H1 (cell line): Measurements from ENCODE around the gene TCN2. TPM values are rescaled to one million over a fixed set of nuclear protein-coding genes. Genes with fewer than 3 reads are reported as not detected.

Experiments used
- BACH1 ChIP-seq: IDR thresholded peaks from 2 replicates; pipeline ENCODE4 v1.6.1; 2012; ENCODE audit warnings: low read length, improper control_type of control experiment
- BCL11A ChIP-seq, 2 experiments: IDR thresholded peaks; one replicate each; pipeline ENCODE4 v1.6.1; 2011; ENCODE audit warnings: low read depth in 2 of 2, low read length in 2 of 2, mild to moderate bottlenecking in 2 of 2
- BRCA1 ChIP-seq: IDR thresholded peaks from 2 replicates; pipeline ENCODE4 v1.6.1; 2012; ENCODE audit warnings: low read depth, low read length, improper control_type of control experiment
- CBX5 ChIP-seq: fragments of 300-800, 300-1000 bp; sonication (generic); IDR thresholded peaks from 2 replicates; pipeline ENCODE4 v1.7.1; 2016; ENCODE audit warnings: antibody characterized with exemption, low read length, low read depth
- CBX8 ChIP-seq: fragments of 300-800, 300-1000 bp; sonication (generic); IDR thresholded peaks from 2 replicates; pipeline ENCODE4 v1.7.1; 2016; ENCODE audit warnings: low read depth, low read length, borderline replicate concordance
- CHD2 ChIP-seq: IDR thresholded peaks from 2 replicates; pipeline ENCODE4 v1.6.1; 2012; ENCODE audit warnings: low read length, improper control_type of control experiment
- EGR1 ChIP-seq: IDR thresholded peaks from 2 replicates; pipeline ENCODE4 v1.6.1; 2011; ENCODE audit warnings: low read depth, low read length, borderline replicate concordance
- FOSL1 ChIP-seq: IDR thresholded peaks from 2 replicates; pipeline ENCODE4 v1.6.1; 2011; ENCODE audit warnings: mild to moderate bottlenecking, low read depth, low read length, moderate library complexity; ENCODE audit not compliant: insufficient read depth
- KDM1A ChIP-seq: fragments of 200-600, 300-600 bp; sonication (generic); IDR thresholded peaks from 2 replicates; pipeline ENCODE4 v1.7.1; 2016; ENCODE audit warnings: mild to moderate bottlenecking, low read length, borderline replicate concordance
- KDM5A ChIP-seq: fragments of 200-600 bp; IDR thresholded peaks from 2 replicates; pipeline ENCODE4 v1.7.1; 2012; ENCODE audit warnings: mild to moderate bottlenecking, low read length, inconsistent platforms, mixed read lengths
- NANOG ChIP-seq: IDR thresholded peaks from 2 replicates; pipeline ENCODE4 v1.6.1; 2011; ENCODE audit warnings: low read length, low read depth, mild to moderate bottlenecking, inconsistent platforms; ENCODE audit not compliant: insufficient read depth, poor library complexity, severe bottlenecking
- POLR2A ChIP-seq, 2 experiments: IDR thresholded peaks; 1 replicate in 1 of 2; 2 replicates in 1 of 2; pipeline ENCODE4 v1.6.1; 2011; ENCODE audit warnings: low read depth in 2 of 2, low read length in 2 of 2, mild to moderate bottlenecking in 2 of 2; ENCODE audit errors: control extremely low read depth in 1 of 2
- POLR2AphosphoS5 ChIP-seq: IDR thresholded peaks from 2 replicates; pipeline ENCODE4 v1.6.1; 2011; ENCODE audit warnings: low read depth, low read length
- POU5F1 ChIP-seq: IDR thresholded peaks from 2 replicates; pipeline ENCODE4 v1.6.1; 2011; ENCODE audit warnings: low read depth, mild to moderate bottlenecking, low read length, moderate library complexity
- RAD21 ChIP-seq, 2 experiments: IDR thresholded peaks in 1 of 2; conservative IDR thresholded peaks in 1 of 2; 2 replicates each; pipeline ENCODE4 v1.6.1; 2011; ENCODE audit warnings: low read depth in 2 of 2, low read length in 2 of 2, improper control_type of control experiment in 1 of 2, inconsistent platforms in 1 of 2, mild to moderate bottlenecking in 1 of 2, moderate library complexity in 1 of 2
- RBBP5 ChIP-seq: IDR thresholded peaks from 2 replicates; pipeline ENCODE4 v1.7.1; 2012; ENCODE audit warnings: low read depth, mild to moderate bottlenecking, inconsistent platforms, low read length, moderate library complexity, borderline replicate concordance
- RFX5 ChIP-seq: IDR thresholded peaks from 2 replicates; pipeline ENCODE4 v1.6.1; 2011; ENCODE audit warnings: low read depth, low read length, improper control_type of control experiment, borderline replicate concordance
- SAP30 ChIP-seq: fragments of 300-600 bp; sonication (generic); IDR thresholded peaks from 2 replicates; pipeline ENCODE4 v1.7.1; 2012; ENCODE audit warnings: low read length, moderate library complexity, mild to moderate bottlenecking, inconsistent platforms; ENCODE audit not compliant: insufficient read depth, insufficient replicate concordance
- SP1 ChIP-seq: IDR thresholded peaks from 2 replicates; pipeline ENCODE4 v1.6.1; 2011; ENCODE audit warnings: low read depth, low read length
- SP2 ChIP-seq: IDR thresholded peaks from 2 replicates; pipeline ENCODE4 v1.6.1; 2012; ENCODE audit warnings: mild to moderate bottlenecking, low read length, inconsistent platforms
- TAF1 ChIP-seq: IDR thresholded peaks from 2 replicates; pipeline ENCODE4 v1.6.1; 2011; ENCODE audit warnings: mild to moderate bottlenecking, low read depth, low read length
- USF2 ChIP-seq: IDR thresholded peaks from 2 replicates; pipeline ENCODE4 v1.6.1; 2011; ENCODE audit warnings: low read length, improper control_type of control experiment
- ZNF274 ChIP-seq: IDR thresholded peaks from 2 replicates; pipeline ENCODE4 v1.7.0; 2012; ENCODE audit warnings: low read length, borderline replicate concordance; ENCODE audit errors: extremely low read depth
- polyA plus RNA-seq, 7 experiments: library from polyadenylated mRNA; depleted of rRNA in 3 of 7; stranded (reverse) in 5 of 7; unstranded in 2 of 7; fragments of >200 nt in 5 of 7; fragments of 200-250 nt in 2 of 7; gene quantifications; 1 replicate in 5 of 7; 2 replicates in 1 of 7; 4 replicates in 1 of 7; pipeline versions ENCODE4 v1.2.1 to v1.2.3, GENCODE V29; 2011 to 2013; ENCODE audit warnings: missing spikeins in 2 of 7, mixed read lengths in 2 of 7
- total RNA-seq: library from RNA; stranded (reverse); fragmentation: NEBNext Ultra II Directional; extraction: Animal tissue kit (Norgen Biotek cat#: 25700); gene quantifications from 2 replicates; pipeline ENCODE4 v1.2.1, GENCODE V29; 2021

The TCN2 gene
- total and polyA plus RNA-seq, 2 of the 8 experiments (the other 6 are each of a cell fraction or from before 2014, with no cell fraction given) = 30.0 to 87.8 TPM

- peak; percentile 20 for TF ChIP-seq NANOG
- no peak for TF ChIP-seq FOSL1
- no peak for TF ChIP-seq SP2
- no peak for TF ChIP-seq RAD21 (IDR thresholded peaks at IDR 0.05 in 1 of 2, conservative IDR thresholded peaks at IDR 0.05 in 1 of 2; ENCODE audit: low read depth in 2 of 2, low read length in 2 of 2)
- no peak for TF ChIP-seq POU5F1
- TF ChIP-seq CBX8 = no peak
- 0 out of 2 replicates have a peak, but pooled peaks have one; percentile 35 for TF ChIP-seq TAF1
- TF ChIP-seq KDM1A = no peak
- no peak for TF ChIP-seq BACH1
- no peak for TF ChIP-seq RFX5
- no peak for TF ChIP-seq POLR2A (IDR thresholded peaks at IDR 0.05; ENCODE audit: control extremely low read depth in 1 of 2, low read depth in 2 of 2, low read length in 2 of 2)
- TF ChIP-seq SP1 = no peak
- TF ChIP-seq USF2 = no peak
- TF ChIP-seq CBX5 = no peak
- TF ChIP-seq BCL11A (IDR thresholded peaks at IDR 0.05; ENCODE audit: low read depth in 2 of 2, low read length in 2 of 2) = no peak
- no peak for TF ChIP-seq SAP30
- TF ChIP-seq EGR1 = no peak
- no peak for TF ChIP-seq KDM5A
- TF ChIP-seq RBBP5 = 0 out of 2 replicates have a peak, but pooled peaks have one; percentile 4
- no peak for TF ChIP-seq POLR2AphosphoS5
- no peak for TF ChIP-seq ZNF274
- TF ChIP-seq BRCA1 = no peak
- TF ChIP-seq CHD2 = no peak
Measured at GRCh38 chr22:30635273-30636225, 28.6 kb downstream of the TCN2 start, which contains the start of gene SLC35E4 (continued).
